ENCODE data around the gene NUDT15. TPM values are rescaled to one million over a fixed set of nuclear protein-coding genes. Genes with fewer than 3 reads are reported as not detected.
A peak's percentile ranks its signal among the peaks of the same experiment; 100 is the strongest.
"Not testable (repeated sequence)": the region's sequence is repeated elsewhere in the genome, so short reads cannot be mapped to it uniquely, and the experiment has no call there.

Gene NUDT15
- total RNA-seq, 1 experiment from 2014 or later: 41.3 TPM

GRCh38 chr13:48029859-48030258 is 7.7 kb upstream of the NUDT15 start:
- in situ Hi-C loops (cut with HindIII; ENCODE audit: low pct_unique_long_range_greater_than_20kb, low sequenced_read_pairs): no loop called here
- no peak for DNase-seq (ENCODE audit: low read depth, low spot score)

DNA sequence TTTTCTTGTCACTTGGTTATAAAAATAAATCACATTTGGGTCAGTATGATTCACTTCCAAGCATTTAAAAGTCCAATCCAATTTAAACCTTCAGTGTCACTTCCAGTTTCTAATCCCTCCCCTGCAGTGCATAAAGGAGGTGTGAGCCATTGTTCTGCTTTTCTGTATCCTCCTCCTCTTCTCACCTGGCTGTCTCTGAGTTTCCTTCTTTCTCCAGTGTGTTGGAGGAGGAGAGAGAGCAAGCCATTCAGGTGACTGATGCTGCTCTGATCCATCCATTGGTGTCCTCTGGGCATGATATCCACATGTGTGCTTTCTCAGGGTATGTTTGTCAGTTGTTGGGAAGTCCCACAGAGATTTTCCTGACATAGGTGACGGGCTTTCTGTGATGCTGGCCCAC is 1.2 kb downstream of the NUDT15 start:
- in situ Hi-C loops (cut with HindIII; ENCODE audit: low pct_unique_long_range_greater_than_20kb, low sequenced_read_pairs): no loop called here
- no peak for DNase-seq (ENCODE audit: low read depth, low spot score)

GRCh38 chr13:48040049-48040448 is 2.5 kb downstream of the NUDT15 start:
- in situ Hi-C loops (cut with HindIII; ENCODE audit: low pct_unique_long_range_greater_than_20kb, low sequenced_read_pairs): no loop called here
- no peak for DNase-seq (ENCODE audit: low read depth, low spot score)

DNA sequence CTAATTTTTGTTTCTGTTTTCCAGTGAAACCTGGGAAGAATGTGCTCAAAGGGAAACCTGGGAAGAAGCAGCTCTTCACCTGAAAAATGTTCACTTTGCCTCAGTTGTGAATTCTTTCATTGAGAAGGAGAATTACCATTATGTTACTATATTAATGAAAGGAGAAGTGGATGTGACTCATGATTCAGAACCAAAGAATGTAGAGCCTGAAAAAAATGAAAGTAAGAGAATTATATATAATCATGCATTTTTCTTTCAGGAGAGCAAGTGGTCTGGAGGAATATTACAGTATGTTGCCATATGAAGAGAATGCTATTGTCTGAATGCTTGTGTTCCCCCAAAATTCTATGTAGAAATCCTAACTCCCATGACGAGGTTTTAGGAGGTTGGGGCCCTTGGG is 3.4 kb downstream of the NUDT15 start:
- DNase-seq (ENCODE audit: low read depth, low spot score): no peak
- in situ Hi-C loops (cut with HindIII; ENCODE audit: low pct_unique_long_range_greater_than_20kb, low sequenced_read_pairs): no loop called here

DNA sequence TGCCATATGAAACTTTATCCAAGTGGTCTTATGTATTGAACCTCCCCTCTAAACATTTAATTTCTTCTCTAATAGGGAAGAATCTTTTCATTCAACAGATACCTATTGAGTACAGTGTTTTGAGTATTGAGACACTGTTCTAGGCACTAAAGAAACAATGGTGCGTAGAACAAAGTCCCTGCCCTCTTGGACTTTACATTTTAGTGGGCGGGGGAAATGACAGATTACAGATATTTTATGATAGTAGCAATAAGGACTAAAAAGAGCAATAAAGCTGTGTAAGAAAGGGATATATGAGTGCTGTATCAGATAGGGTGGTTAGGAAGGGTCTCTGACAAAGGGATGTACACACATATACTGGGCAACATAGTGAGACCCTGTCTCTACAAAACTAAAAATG is 5.4 kb downstream of the NUDT15 start:
- no peak for DNase-seq (ENCODE audit: low read depth, low spot score)
- in situ Hi-C loops (cut with HindIII; ENCODE audit: low pct_unique_long_range_greater_than_20kb, low sequenced_read_pairs): no loop called here

DNA sequence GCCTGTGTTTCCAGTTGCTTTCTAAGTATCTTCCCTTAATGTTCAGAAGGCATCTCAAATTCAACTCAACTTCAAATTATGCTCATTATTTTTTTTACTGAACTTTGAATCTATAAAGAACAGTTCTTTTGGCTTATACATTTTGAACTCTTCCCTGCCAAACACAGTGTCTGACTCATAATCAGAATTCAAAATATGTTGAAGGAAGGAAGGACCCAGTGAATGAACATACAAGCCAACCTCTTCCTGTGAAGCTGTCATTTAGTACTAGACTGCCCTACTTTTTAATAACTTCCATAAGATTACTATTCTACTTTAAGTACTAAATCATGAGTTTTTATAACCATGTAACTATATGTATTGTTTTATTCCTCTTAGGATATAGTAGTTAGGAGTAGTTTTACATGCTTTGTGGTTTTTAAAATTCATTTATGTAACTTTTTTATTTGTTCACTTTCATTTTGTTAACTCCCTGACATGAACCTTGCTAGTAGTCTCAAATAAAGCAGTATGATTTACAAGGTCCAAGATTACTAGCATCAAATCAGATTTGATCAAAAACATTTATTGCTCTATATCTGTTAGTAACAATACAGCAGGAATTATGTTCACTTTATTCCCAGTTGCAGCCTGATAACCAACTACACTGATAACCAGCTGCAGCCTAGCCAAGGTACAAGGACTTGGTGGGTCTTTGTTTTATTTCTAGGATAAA is 6.4 kb downstream of the NUDT15 start:
- in situ Hi-C loops (cut with HindIII; ENCODE audit: low pct_unique_long_range_greater_than_20kb, low sequenced_read_pairs): no loop called here
- DNase-seq (ENCODE audit: low read depth, low spot score): no peak

- DNase-seq (ENCODE audit: low read depth, low spot score): no peak
- in situ Hi-C loops (cut with HindIII; ENCODE audit: low pct_unique_long_range_greater_than_20kb, low sequenced_read_pairs): no loop called here
Observed at GRCh38 chr13:48050550-48050949, 13.0 kb downstream of the NUDT15 start.

- in situ Hi-C loops (cut with HindIII; ENCODE audit: low pct_unique_long_range_greater_than_20kb, low sequenced_read_pairs): no loop called here
- no peak for DNase-seq (ENCODE audit: low read depth, low spot score)
Observed at GRCh38 chr13:48054601-48055000, 17.1 kb downstream of the NUDT15 start.

DNA sequence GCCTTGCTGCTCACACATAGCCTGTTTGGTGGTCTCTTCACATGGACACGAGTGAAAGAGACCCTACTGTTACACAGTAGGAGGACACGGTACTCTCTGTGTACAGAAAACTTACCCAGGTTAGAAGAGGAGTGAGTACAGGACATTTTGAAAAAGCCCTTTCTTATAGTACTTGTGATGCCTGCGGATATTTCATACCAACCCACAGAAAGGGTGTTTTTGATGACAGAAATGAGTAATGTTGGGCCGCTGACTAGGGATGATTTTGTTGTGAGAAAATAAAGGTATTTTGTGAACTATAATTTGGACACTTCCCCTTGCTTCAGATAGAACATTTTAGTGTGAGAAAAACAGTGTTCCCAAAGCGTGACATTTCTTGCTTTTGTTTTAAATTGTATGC is 18.2 kb downstream of the NUDT15 start:
- in situ Hi-C loops (cut with HindIII; ENCODE audit: low pct_unique_long_range_greater_than_20kb, low sequenced_read_pairs): no loop called here
- DNase-seq (ENCODE audit: low read depth, low spot score): no peak

DNA sequence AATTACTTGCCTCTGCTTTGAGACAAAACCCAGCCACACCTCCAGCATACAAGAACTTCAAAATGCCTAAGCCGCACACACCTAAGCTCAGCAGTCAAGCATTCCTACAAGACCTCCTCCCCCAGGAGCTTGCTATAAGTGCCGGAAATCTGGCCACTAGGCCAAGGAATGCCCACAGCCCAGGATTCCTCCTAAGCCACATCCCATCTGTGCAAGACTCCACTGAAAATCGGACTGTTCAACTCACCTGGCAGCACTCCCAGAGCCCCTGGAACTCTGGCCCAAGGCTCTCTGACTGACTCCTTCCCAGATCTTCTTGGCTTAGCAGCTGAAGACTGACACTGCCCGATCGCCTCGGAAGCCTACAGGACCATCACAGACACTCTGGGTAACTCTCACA is 21.0 kb downstream of the NUDT15 start:
- DNase-seq (ENCODE audit: low read depth, low spot score); in situ Hi-C loops (cut with HindIII; ENCODE audit: low pct_unique_long_range_greater_than_20kb, low sequenced_read_pairs): not testable (repeated sequence)

DNA sequence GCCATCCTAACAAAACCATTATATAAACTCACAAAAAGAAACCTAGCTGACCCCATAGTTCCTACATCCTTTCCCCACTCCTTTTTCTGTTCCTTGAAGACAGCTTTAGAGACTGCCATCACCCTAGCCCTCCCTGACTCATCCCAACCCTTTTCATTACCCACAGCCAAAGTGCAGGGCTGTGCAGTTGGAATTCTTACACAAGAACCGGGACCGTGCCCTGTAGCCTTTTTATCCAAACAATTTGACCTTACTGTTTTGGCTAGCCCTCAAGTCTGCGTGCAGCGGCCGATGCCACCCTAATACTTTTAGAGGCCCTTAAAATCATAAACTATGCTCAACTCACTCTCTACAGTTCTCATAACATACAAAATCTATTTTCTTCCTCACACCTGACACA is 22.4 kb downstream of the NUDT15 start:
- DNase-seq (ENCODE audit: low read depth, low spot score); in situ Hi-C loops (cut with HindIII; ENCODE audit: low pct_unique_long_range_greater_than_20kb, low sequenced_read_pairs): not testable (repeated sequence)

- in situ Hi-C loops (cut with HindIII; ENCODE audit: low pct_unique_long_range_greater_than_20kb, low sequenced_read_pairs): no loop called here
Observed at GRCh38 chr13:48066310-48066989, 28.9 kb downstream of the NUDT15 start.

GRCh38 chr13:48068036-48068435 is 30.5 kb downstream of the NUDT15 start:
- peak; percentile 18 for DNase-seq (ENCODE audit: low read depth, low spot score)
- in situ Hi-C loops (cut with HindIII; ENCODE audit: low pct_unique_long_range_greater_than_20kb, low sequenced_read_pairs): no loop called here

More at GRCh38 chr13:48066310-48066989, 28.9 kb downstream of the NUDT15 start:
- peak; percentile 46 for DNase-seq (ENCODE audit: low read depth, low spot score)

DNA sequence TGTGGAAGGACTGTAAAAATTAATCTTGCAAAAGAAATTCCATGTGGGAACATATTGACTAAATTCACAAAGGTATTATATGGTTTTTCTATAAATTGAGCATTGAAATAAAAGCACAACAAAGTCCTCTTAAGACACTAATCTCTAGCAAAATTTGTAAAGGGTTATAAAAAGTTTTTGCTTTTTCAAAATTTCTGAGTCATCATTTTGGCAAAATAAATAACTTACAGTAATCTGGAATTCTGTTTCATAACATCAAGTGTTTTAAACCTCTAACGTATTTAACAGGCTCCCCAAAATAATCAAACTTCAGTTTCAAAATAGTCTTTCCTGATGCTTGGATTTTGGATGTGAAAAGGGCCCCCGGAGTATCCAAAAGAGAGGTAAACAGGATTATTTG is 31.4 kb downstream of the NUDT15 start:
- no peak for DNase-seq (ENCODE audit: low read depth, low spot score)
- in situ Hi-C loops (cut with HindIII; ENCODE audit: low pct_unique_long_range_greater_than_20kb, low sequenced_read_pairs): no loop called here

GRCh38 chr13:48069573-48069972 is 32.0 kb downstream of the NUDT15 start:
- DNase-seq (ENCODE audit: low read depth, low spot score): no peak
- in situ Hi-C loops (cut with HindIII; ENCODE audit: low pct_unique_long_range_greater_than_20kb, low sequenced_read_pairs): no loop called here

DNA sequence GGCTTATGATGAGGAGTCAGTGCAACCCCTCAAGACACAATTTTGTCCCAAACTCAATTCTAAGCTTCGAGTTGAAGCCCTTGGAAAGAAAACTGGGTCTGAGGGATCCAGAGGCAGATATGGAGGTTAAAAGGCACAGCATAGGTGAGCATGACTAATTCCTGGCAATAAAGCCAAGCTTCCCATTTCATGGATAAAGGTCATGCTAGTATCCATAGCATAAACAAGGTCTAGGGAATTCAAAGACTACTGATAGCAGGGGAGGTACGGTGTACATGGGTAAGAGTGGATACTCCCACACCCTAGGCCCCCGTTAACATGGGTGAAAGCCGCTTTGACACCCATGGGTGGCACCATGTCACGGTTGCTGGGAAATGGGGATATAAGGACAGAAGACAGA is 33.4 kb downstream of the NUDT15 start:
- DNase-seq (ENCODE audit: low read depth, low spot score): no peak
- in situ Hi-C loops (cut with HindIII; ENCODE audit: low pct_unique_long_range_greater_than_20kb, low sequenced_read_pairs): no loop called here

DNA sequence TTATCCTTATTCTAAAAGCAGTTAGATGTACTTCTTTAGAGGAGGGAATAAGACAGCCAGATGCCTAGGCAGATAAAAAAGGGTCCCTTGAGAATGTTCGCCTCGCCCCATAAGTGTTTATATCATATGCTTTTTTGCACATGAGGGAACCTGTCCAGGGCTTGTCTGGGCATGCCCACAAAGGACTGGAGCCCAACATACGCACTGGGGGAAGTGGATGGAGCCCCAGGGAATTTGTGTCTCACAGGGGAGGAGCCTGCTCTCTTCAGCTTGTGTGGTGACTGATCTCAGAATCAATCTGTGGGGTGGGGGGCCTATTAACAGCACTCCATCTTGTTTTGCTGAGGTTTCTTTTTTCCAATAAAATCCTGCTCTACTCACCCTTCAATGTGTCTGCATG is 34.8 kb downstream of the NUDT15 start:
- in situ Hi-C loops (cut with HindIII; ENCODE audit: low pct_unique_long_range_greater_than_20kb, low sequenced_read_pairs): no loop called here
- DNase-seq (ENCODE audit: low read depth, low spot score): no peak

DNA sequence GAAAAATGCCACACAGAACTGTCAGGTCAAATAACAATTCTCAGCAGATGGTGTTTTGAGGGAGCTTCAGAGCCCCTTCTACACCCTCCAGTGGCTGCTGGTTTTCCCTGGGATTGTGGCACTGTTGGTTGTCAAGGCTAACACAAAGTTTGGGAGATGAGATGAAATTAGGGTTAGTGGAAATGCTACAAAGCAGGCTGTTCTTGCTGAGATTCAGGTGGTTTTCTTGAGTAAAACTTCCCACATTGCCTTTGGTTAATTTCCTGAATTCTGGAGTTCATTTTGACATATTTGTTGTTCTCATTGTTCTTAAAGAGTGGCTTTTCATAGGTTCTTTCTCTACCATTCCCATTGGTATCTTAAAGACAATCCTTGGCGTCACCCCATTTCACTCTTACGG is 35.3 kb downstream of the NUDT15 start:
- in situ Hi-C loops (cut with HindIII; ENCODE audit: low pct_unique_long_range_greater_than_20kb, low sequenced_read_pairs): no loop called here
- DNase-seq (ENCODE audit: low read depth, low spot score): no peak

- in situ Hi-C loops (cut with HindIII; ENCODE audit: low pct_unique_long_range_greater_than_20kb, low sequenced_read_pairs): no loop called here
- no peak for DNase-seq (ENCODE audit: low read depth, low spot score)
Observed at GRCh38 chr13:48074006-48074405, 36.5 kb downstream of the NUDT15 start.
